K562 (cell line): ENCODE data around the gene QRFP. TPM values are rescaled to one million over a fixed set of nuclear protein-coding genes. Genes with fewer than 3 reads are reported as not detected.

ENCODE experiments used
- ATAC-seq: fragments of 200-7000 bp; cut with Tn5 transposase; 3 replicates; pipeline ENCODE4 v1.9.1; 2020; ENCODE audit warnings: moderate library complexity
- BruUV-seq: library from RNA; stranded (reverse); fragments of 400-500 nt; replicated peaks from 2 replicates; lab custom pipeline; 2021; lab: Mats Ljungman, UMichigan
- CTCF ChIA-PET: fragments of 300-600 bp; formaldehyde crosslinking; extraction: SDS; loops from one replicate; lab custom pipeline; 2021; ENCODE audit warnings: low intra/inter-chr PET ratio; lab: Yijun Ruan, JAX
- POLR2A ChIA-PET: fragments of 300-600, 350-650 bp; sonication (Branson Sonifier 250); formaldehyde crosslinking; extraction: SDS; loops from one replicate; lab custom pipeline; 2021; ENCODE audit warnings: antibody characterized with exemption, inconsistent platforms; lab: Yijun Ruan, JAX
- DNase-seq, 4 experiments: peaks; one replicate each; pipeline versions ENCODE4 v3.0.0 to v3.0.0-alpha.2; 2011 to 2018; ENCODE audit warnings: low spot score in 3 of 4, mixed read lengths in 3 of 4; ENCODE audit errors: extremely low read depth in 1 of 4
- FAIRE-seq: peaks from 2 replicates; lab custom pipeline; 2011; peaks lifted over from hg19 to GRCh38; lab: Jason Lieb, UNC
- H2AFZ ChIP-seq: 2 replicates; pipeline ENCODE4 v1.6.0; 2011; ENCODE audit warnings: low read depth, low read length, control low read depth, inconsistent platforms
- H3K27ac ChIP-seq: fragments of 200-600 bp; 3 replicates; pipeline ENCODE4 v1.8.0; 2011; ENCODE audit warnings: low read depth, mild to moderate bottlenecking, control low read depth, inconsistent platforms, low read length, moderate library complexity, mixed read lengths; ENCODE audit errors: extremely low read depth
- H3K27me3 ChIP-seq, 2 experiments: fragments of 300-600 bp in 1 of 2; 2 replicates in 1 of 2; 3 replicates in 1 of 2; pipeline versions ENCODE4 v1.6.0 to v1.8.0; 2011; ENCODE audit warnings: inconsistent platforms in 2 of 2, low read length in 2 of 2, mild to moderate bottlenecking in 1 of 2, mixed read lengths in 1 of 2, moderate library complexity in 1 of 2; ENCODE audit not compliant: control insufficient read depth in 2 of 2, insufficient read depth in 2 of 2
- H3K36me3 ChIP-seq: fragments of 300-600 bp; 3 replicates; pipeline ENCODE4 v1.8.0; 2011; ENCODE audit warnings: mild to moderate bottlenecking, low read length, inconsistent platforms; ENCODE audit not compliant: control insufficient read depth, insufficient read depth
- H3K4me1 ChIP-seq, 2 experiments: fragments of 200-600 bp in 1 of 2; replicated peaks in 1 of 2; 2 replicates in 1 of 2; 3 replicates in 1 of 2; pipeline versions ENCODE4 v1.5.1 to v1.8.0; 2011; ENCODE audit warnings: inconsistent platforms in 2 of 2, low read length in 2 of 2, mild to moderate bottlenecking in 1 of 2, mixed read lengths in 1 of 2, moderate library complexity in 1 of 2; ENCODE audit not compliant: control insufficient read depth in 2 of 2, insufficient read depth in 2 of 2
- H3K4me2 ChIP-seq: 2 replicates; pipeline ENCODE4 v1.6.1; 2011; ENCODE audit warnings: low read length, control low read depth, inconsistent platforms, mixed read lengths; ENCODE audit not compliant: insufficient read depth
- H3K4me3 ChIP-seq: fragments of 200-600 bp; sonication (generic), shearing (Covaris generic); 2 replicates; pipeline ENCODE4 v1.5.1; 2016; ENCODE audit warnings: control low read depth, inconsistent platforms
- H3K79me2 ChIP-seq: fragments of 200-600 bp; 3 replicates; pipeline ENCODE4 v1.8.0; 2011; ENCODE audit warnings: low read length, inconsistent platforms; ENCODE audit not compliant: control insufficient read depth, insufficient read depth
- H3K9ac ChIP-seq, 2 experiments: 2 replicates each; pipeline versions ENCODE4 v1.6.0 to v1.6.1; 2011; ENCODE audit warnings: low read depth in 2 of 2, low read length in 2 of 2, control low read depth in 1 of 2, inconsistent platforms in 1 of 2, mild to moderate bottlenecking in 1 of 2, mixed read lengths in 1 of 2; ENCODE audit not compliant: insufficient read depth in 1 of 2
- H3K9me1 ChIP-seq: one replicate; pipeline ENCODE4 v1.6.0; 2011; ENCODE audit warnings: inconsistent platforms, mild to moderate bottlenecking, low read length, moderate library complexity; ENCODE audit not compliant: control insufficient read depth, insufficient read depth
- H3K9me3 ChIP-seq: replicated peaks from 2 replicates; pipeline ENCODE4 v1.5.1; 2011; ENCODE audit warnings: low read depth, low read length, inconsistent platforms; ENCODE audit not compliant: control insufficient read depth, insufficient read depth
- H4K20me1 ChIP-seq: replicated peaks from 2 replicates; pipeline ENCODE4 v1.6.1; 2011; ENCODE audit warnings: low read length, inconsistent platforms, mixed read lengths; ENCODE audit not compliant: control insufficient read depth, insufficient read depth
- E2F1 ChIP-seq: sonication (generic); formaldehyde crosslinking; IDR thresholded peaks from 2 replicates; pipeline ENCODE4 v1.8.1; 2023; ENCODE audit warnings: mild to moderate bottlenecking, missing genetic modification reagents, moderate library complexity
- HMGXB4 ChIP-seq: sonication (generic); formaldehyde crosslinking; IDR thresholded peaks from 2 replicates; pipeline ENCODE4 v1.8.1; 2023; ENCODE audit warnings: mild to moderate bottlenecking, missing genetic modification reagents
- TCF3 ChIP-seq: sonication (generic); formaldehyde crosslinking; IDR thresholded peaks from 2 replicates; pipeline ENCODE4 v1.4.0; 2020; ENCODE audit warnings: mild to moderate bottlenecking, missing genetic modification reagents
- WGBS: fragments of 100-300 bp; shearing (Covaris generic); methylation state at CpG from one replicate; pipeline ENCODE4 v1.1.6; 2016; ENCODE audit warnings: low coverage, mixed read lengths; ENCODE audit not compliant: insufficient coverage; ENCODE audit errors: missing lambda C conversion rate; 5-methylcytosine and 5-hydroxymethylcytosine counted together
- in situ Hi-C: fragments of 300-500 bp; cut with MboI; formaldehyde crosslinking; loops from 4 replicates; pipeline ENCODE4 v1.15.0; 2018; ENCODE audit warnings: inconsistent platforms, mixed read lengths
- intact Hi-C: fragments of 100-400 bp; cut with micrococcal nuclease; formaldehyde crosslinking; loops from 2 replicates; pipeline ENCODE4 v1.14.2; 2022
- polyA plus RNA-seq, 8 experiments: library from polyadenylated mRNA; depleted of rRNA in 4 of 8; stranded (reverse) in 5 of 8; unstranded in 3 of 8; fragments of >200 nt; fragmentation: Nextera tagmentation in 2 of 8; fragmentation: Illumina TruSeq in 1 of 8; extraction: Ambion mirVana in 2 of 8; extraction: Trizol in 1 of 8; gene quantifications; 2 replicates each; pipeline versions ENCODE4 v1.2.1 to v1.2.3, GENCODE V29; 2011 to 2014; ENCODE audit warnings: inconsistent platforms in 1 of 8, missing spikeins in 1 of 8
- total RNA-seq, 7 experiments: library from RNA; depleted of rRNA in 6 of 7; stranded (reverse); fragments of >200 nt in 6 of 7; fragmentation: Illumina TruSeq in 2 of 7; extraction: Trizol in 2 of 7; gene quantifications; 2 replicates each; pipeline versions ENCODE4 v1.2.1 to v1.2.3, GENCODE V29; 2011 to 2021; ENCODE audit warnings: low replicate concordance in 1 of 7

QRFP gene
- total and polyA plus RNA-seq, 9 of the 15 experiments (the other 6 are each of a cell fraction or from before 2014, with no cell fraction given), result not detected

GRCh38 chr9:130885484-130886375 lies 10.9 kb downstream of the QRFP start:
- peak overlapping the region in 1 of 2 experiments; percentile 29; a peak in 2 of 4 replicates for H3K9ac ChIP-seq
- peak; percentile 13; the same call in 1 of the 2 replicates for TF ChIP-seq E2F1 (CRISPR knock-in tag)
- TF ChIP-seq TCF3, result no peak
- peak; percentile 31; the same call in 1 of the 2 replicates for TF ChIP-seq HMGXB4 (CRISPR knock-in tag)
- TF ChIP-seq, all 486 proteins: peak for 2
- no peak overlapping the region for H3K4me2 ChIP-seq
- ChIA-PET POLR2A (interaction anchor here (0.6 to 14.2 kb wide), 26 partner anchors 8 to 440 kb away, joined by 3 to 220 read pairs (median 4); partner anchors contain the start of genes NUP214 and QRFP), CTCF (no interaction called here)
- H3K27ac ChIP-seq, result no peak overlapping the region
- FAIRE-seq (no peak), DNase-seq (peak in 2 of 4 experiments; percentile 57 to 59), ATAC-seq (no peak; the same call in 1 of the 3 replicates)
- peaks cover 85% of the 10 kb centered on the region for H3K36me3 ChIP-seq
- no peaks in the 10 kb centered on the region for H3K9me3 ChIP-seq
- peaks cover 0 to 40% of the 10 kb centered on the region in 2 experiments; a peak in 1 of 5 replicates for H3K4me1 ChIP-seq
- no peaks in the 10 kb centered on the region for H3K27me3 ChIP-seq
- H3K9me1 ChIP-seq, result peaks cover 6% of the 10 kb centered on the region
- WGBS, result 87% methylated on average over 35 of the region's 35 CpGs
- in situ Hi-C loops, result no loop called here
- H2AFZ ChIP-seq, result no peak overlapping the region
- H3K4me3 ChIP-seq, result no peak overlapping the region
- intact Hi-C loops, result no loop called here
- BruUV-seq, result no TSS peak
- no peaks in the 10 kb centered on the region for H3K79me2 ChIP-seq
- H4K20me1 ChIP-seq, result peaks cover 38% of the 10 kb centered on the region
